H9 (cell line): Measurements from ENCODE around the gene UBE2V1. TPM values are rescaled to one million over a fixed set of nuclear protein-coding genes. Genes with fewer than 3 reads are reported as not detected.
A peak's percentile ranks its signal among the peaks of the same experiment; 100 is the strongest.

Experiments
- DNase-seq: peaks from one replicate; pipeline ENCODE4 v3.0.0-alpha.2; 2017
- H2AFZ ChIP-seq: one replicate; pipeline ENCODE4 v1.6.1; 2013; ENCODE audit warnings: mild to moderate bottlenecking, low read length, control low read depth, moderate library complexity
- H2AK5ac ChIP-seq: 2 replicates; pipeline ENCODE4 v1.6.1; 2013; ENCODE audit warnings: low read length, control low read depth, mixed read lengths; ENCODE audit not compliant: insufficient read length
- H2BK120ac ChIP-seq: one replicate; pipeline ENCODE4 v1.6.1; 2013; ENCODE audit warnings: low read depth, mild to moderate bottlenecking, low read length, control low read depth, inconsistent platforms; ENCODE audit not compliant: poor library complexity, severe bottlenecking
- H2BK12ac ChIP-seq: 2 replicates; pipeline ENCODE4 v1.6.1; 2013; ENCODE audit warnings: low read length, control low read depth, mixed read lengths, low read depth; ENCODE audit not compliant: insufficient read length
- H2BK15ac ChIP-seq: 2 replicates; pipeline ENCODE4 v1.6.1; 2013; ENCODE audit warnings: low read depth, low read length, control low read depth
- H2BK20ac ChIP-seq: one replicate; pipeline ENCODE4 v1.6.1; 2013; ENCODE audit warnings: low read depth, mild to moderate bottlenecking, low read length, control low read depth, inconsistent platforms; ENCODE audit not compliant: poor library complexity, severe bottlenecking
- H2BK5ac ChIP-seq: 2 replicates; pipeline ENCODE4 v1.6.1; 2013; ENCODE audit warnings: low read length, control low read depth, mixed read lengths; ENCODE audit not compliant: insufficient read length
- H3K14ac ChIP-seq: 2 replicates; pipeline ENCODE4 v1.6.1; 2013; ENCODE audit warnings: low read length, control low read depth; ENCODE audit not compliant: insufficient read depth
- H3K18ac ChIP-seq: 2 replicates; pipeline ENCODE4 v1.6.1; 2013; ENCODE audit warnings: low read depth, mild to moderate bottlenecking, mixed read lengths, low read length, control low read depth; ENCODE audit not compliant: insufficient read length
- H3K23ac ChIP-seq: 2 replicates; pipeline ENCODE4 v1.6.1; 2013; ENCODE audit warnings: low read length, control low read depth, mixed read lengths, low read depth; ENCODE audit not compliant: insufficient read length
- H3K23me2 ChIP-seq: 2 replicates; pipeline ENCODE4 v1.6.1; 2013; ENCODE audit warnings: low read depth, mild to moderate bottlenecking, mixed read lengths, low read length, control low read depth; ENCODE audit not compliant: insufficient read length, poor library complexity, severe bottlenecking
- H3K27ac ChIP-seq: 2 replicates; pipeline ENCODE4 v1.5.1; 2013; ENCODE audit warnings: low read length, control low read depth, mixed read lengths, low read depth; ENCODE audit not compliant: insufficient read length
- H3K27me3 ChIP-seq: 2 replicates; pipeline ENCODE4 v1.6.1; 2013; ENCODE audit warnings: low read length, control low read depth, inconsistent platforms; ENCODE audit not compliant: insufficient read depth
- H3K4ac ChIP-seq: 2 replicates; pipeline ENCODE4 v1.6.1; 2013; ENCODE audit warnings: low read depth, mild to moderate bottlenecking, control low read depth, inconsistent platforms, low read length, moderate library complexity
- H3K4me1 ChIP-seq: 2 replicates; pipeline ENCODE4 v1.6.1; 2013; ENCODE audit warnings: low read length, control low read depth, inconsistent platforms; ENCODE audit not compliant: insufficient read depth
- H3K4me2 ChIP-seq: 2 replicates; pipeline ENCODE4 v1.6.1; 2013; ENCODE audit warnings: low read length, control low read depth, mixed read lengths; ENCODE audit not compliant: insufficient read length, insufficient read depth
- H3K56ac ChIP-seq: 2 replicates; pipeline ENCODE4 v1.6.1; 2013; ENCODE audit warnings: low read depth, mild to moderate bottlenecking, mixed read lengths, low read length, control low read depth; ENCODE audit not compliant: insufficient read length
- H3K79me1 ChIP-seq: 2 replicates; pipeline ENCODE4 v1.6.1; 2013; ENCODE audit warnings: low read depth, mild to moderate bottlenecking, moderate library complexity, low read length, control low read depth, inconsistent platforms; ENCODE audit not compliant: insufficient read depth, poor library complexity, severe bottlenecking
- H3K79me2 ChIP-seq: 2 replicates; pipeline ENCODE4 v1.6.1; 2013; ENCODE audit warnings: low read length, control low read depth, inconsistent platforms; ENCODE audit not compliant: insufficient read depth
- H3K9ac ChIP-seq: 2 replicates; pipeline ENCODE4 v1.6.1; 2013; ENCODE audit warnings: low read length, control low read depth, mixed read lengths; ENCODE audit not compliant: insufficient read length; ENCODE audit errors: extremely low read depth
- H3K9me3 ChIP-seq: one replicate; pipeline ENCODE4 v1.6.1; 2013; ENCODE audit warnings: low read depth, low read length, inconsistent platforms; ENCODE audit not compliant: control insufficient read depth
- H3T11ph ChIP-seq: one replicate; pipeline ENCODE4 v1.6.1; 2013; ENCODE audit warnings: mild to moderate bottlenecking, low read length, control low read depth, inconsistent platforms
- H4K20me1 ChIP-seq: one replicate; pipeline ENCODE4 v1.6.1; 2013; ENCODE audit not compliant: control insufficient read depth, insufficient read length, insufficient read depth
- H4K5ac ChIP-seq: 2 replicates; pipeline ENCODE4 v1.6.1; 2013; ENCODE audit warnings: low read depth, mild to moderate bottlenecking, mixed read lengths, low read length, control low read depth; ENCODE audit not compliant: insufficient read length
- H4K8ac ChIP-seq: replicated peaks from 2 replicates; pipeline ENCODE4 v1.6.1; 2013; ENCODE audit warnings: low read length, control low read depth, mixed read lengths, low read depth; ENCODE audit not compliant: insufficient read length
- H4K91ac ChIP-seq: 2 replicates; pipeline ENCODE4 v1.6.1; 2013; ENCODE audit warnings: low read depth, mild to moderate bottlenecking, moderate library complexity, mixed read lengths, low read length, control low read depth; ENCODE audit not compliant: insufficient read length
- H3K27ac Mint-ChIP-seq, 3 experiments: 2 replicates in 2 of 3; 3 replicates in 1 of 3; pipeline ENCODE4 v1.8.0; 2020 to 2021; ENCODE audit warnings: mixed read lengths in 3 of 3, mild to moderate bottlenecking in 1 of 3, moderate library complexity in 1 of 3
- H3K27me3 Mint-ChIP-seq: 2 replicates; pipeline ENCODE4 v1.8.0; 2021; ENCODE audit warnings: low read depth, mild to moderate bottlenecking, moderate library complexity, mixed read lengths
- H3K36me3 Mint-ChIP-seq, 3 experiments: 2 replicates in 2 of 3; 3 replicates in 1 of 3; pipeline ENCODE4 v1.8.0; 2020 to 2021; ENCODE audit warnings: low read depth in 3 of 3, mixed read lengths in 3 of 3; ENCODE audit not compliant: insufficient read depth in 1 of 3
- H3K4me1 Mint-ChIP-seq, 2 experiments: 2 replicates each; pipeline ENCODE4 v1.8.0; 2020; ENCODE audit warnings: mixed read lengths in 2 of 2
- H3K4me3 Mint-ChIP-seq, 2 experiments: 2 replicates in 1 of 2; 3 replicates in 1 of 2; pipeline ENCODE4 v1.8.0; 2020 to 2021; ENCODE audit warnings: mild to moderate bottlenecking in 2 of 2, mixed read lengths in 2 of 2, moderate library complexity in 1 of 2
- H3K9me3 Mint-ChIP-seq, 2 experiments: 2 replicates in 1 of 2; 3 replicates in 1 of 2; pipeline ENCODE4 v1.8.0; 2020; ENCODE audit warnings: mild to moderate bottlenecking in 2 of 2, mixed read lengths in 2 of 2, moderate library complexity in 1 of 2
- CTCF ChIP-seq: fragments of 200-600 bp; sonication (generic); conservative IDR thresholded peaks from 3 replicates; pipeline ENCODE4 v1.8.0; 2021; ENCODE audit warnings: antibody characterized with exemption, mild to moderate bottlenecking
- WGBS: extraction: QIAGEN DNeasy Blood & Tissue Kit; methylation state at CpG from one replicate; pipeline ENCODE4 v1.1.7; 2013; ENCODE audit warnings: missing lambda C conversion rate, low lambda C conversion rate, mixed read lengths; ENCODE audit not compliant: insufficient read length; ENCODE audit errors: extremely low coverage; 5-methylcytosine and 5-hydroxymethylcytosine counted together
- total RNA-seq: library from RNA; stranded (reverse); gene quantifications from 2 replicates; pipeline ENCODE4 v1.2.1, GENCODE V29; 2021

The UBE2V1 gene
- total RNA-seq, 1 experiment from 2014 or later = 152 TPM

GRCh38 chr20:50039706-50040431 lies 73.1 kb downstream of the UBE2V1 start:
- Histone ChIP-seq H2BK120ac (no peak overlapping the region), H3K4me1 (no peaks in the 10 kb centered on the region), H4K8ac (no peak overlapping the region), H2BK15ac (no peak overlapping the region), H2BK5ac (no peak overlapping the region), H3K23me2 (peaks cover 3% of the 10 kb centered on the region), H3K18ac (no peak overlapping the region), H4K20me1 (no peaks in the 10 kb centered on the region), H4K91ac (no peak overlapping the region), H3K14ac (no peak overlapping the region), H3K4ac (no peak overlapping the region), H3K23ac (no peak overlapping the region), H3K9me3 (no peaks in the 10 kb centered on the region), H2AK5ac (no peak overlapping the region), H3K9ac (no peak overlapping the region), H3K27ac (no peak overlapping the region), H3T11ph (no peak overlapping the region), H3K4me2 (no peak overlapping the region), H2BK12ac (no peak overlapping the region), H4K5ac (no peak overlapping the region), H3K79me2 (no peaks in the 10 kb centered on the region), H3K56ac (no peak overlapping the region), H3K27me3 (no peaks in the 10 kb centered on the region), H2AFZ (no peak overlapping the region), H3K79me1 (no peaks in the 10 kb centered on the region), H2BK20ac (no peak overlapping the region)
- Mint-ChIP-seq H3K4me3 (no peak overlapping the region), H3K36me3 (no peaks in the 10 kb centered on the region), H3K4me1 (peaks cover 17 to 39% of the 10 kb centered on the region in 2 experiments), H3K27me3 (peaks cover 1% of the 10 kb centered on the region; the same call in 1 of the 2 replicates), H3K27ac (peak overlapping the region in 1 of 3 experiments; percentile 37; a peak in 2 of 7 replicates), H3K9me3 (no peaks in the 10 kb centered on the region)
- WGBS = no CpG with 5 or more reads among the region's 10 CpGs
- TF ChIP-seq CTCF = no peak
- DNase-seq = no peak
